NCI-H446 treated with DMSO at 0.1 percent for 48 hours (cell line): ENCODE data around the gene NOM1.
"Not testable (repeated sequence)": the region's sequence is repeated elsewhere in the genome, so short reads cannot be mapped to it uniquely, and the experiment has no call there.

Experiments
- DNase-seq: peaks from one replicate; lab custom pipeline; 2025; lab: John Stamatoyannopoulos, UW

NOM1 gene

GRCh38 chr7:156941393-156942182 is 7.9 kb upstream of the NOM1 start:
- DNase-seq = no peak

- no peak for DNase-seq
Measured at GRCh38 chr7:156942708-156943090, 6.8 kb upstream of the NOM1 start.

- DNase-seq = no peak
Measured at GRCh38 chr7:156943091-156944041, 6.1 kb upstream of the NOM1 start.

GRCh38 chr7:156944876-156945275 is 4.6 kb upstream of the NOM1 start:
- DNase-seq = no peak

GRCh38 chr7:156947120-156947843 is 2.2 kb upstream of the NOM1 start:
- DNase-seq = no peak

GRCh38 chr7:156948361-156948760 is 1.2 kb upstream of the NOM1 start:
- no peak for DNase-seq

- no peak for DNase-seq
Measured at GRCh38 chr7:156950381-156950858, 908 bp downstream of the NOM1 start.

GRCh38 chr7:156953215-156953614 is 3.7 kb downstream of the NOM1 start:
- DNase-seq = not testable (repeated sequence)

GRCh38 chr7:156954941-156955340 is 5.4 kb downstream of the NOM1 start:
- no peak for DNase-seq

GRCh38 chr7:156956727-156957126 is 7.2 kb downstream of the NOM1 start:
- DNase-seq = no peak

GRCh38 chr7:156962145-156962544 is 12.6 kb downstream of the NOM1 start:
- DNase-seq = no peak

GRCh38 chr7:156962897-156963296 is 13.4 kb downstream of the NOM1 start:
- no peak for DNase-seq

- DNase-seq = no peak
Measured at GRCh38 chr7:156963472-156963871, 14.0 kb downstream of the NOM1 start.

- no peak for DNase-seq
Measured at GRCh38 chr7:156964971-156965370, 15.5 kb downstream of the NOM1 start.

- DNase-seq = no peak
Measured at GRCh38 chr7:156966387-156966786, 16.9 kb downstream of the NOM1 start.

GRCh38 chr7:156968183-156968582 is 18.7 kb downstream of the NOM1 start:
- no peak for DNase-seq

- no peak for DNase-seq
Measured at GRCh38 chr7:156969972-156970420, 20.5 kb downstream of the NOM1 start.

- DNase-seq = no peak
Measured at GRCh38 chr7:156975620-156976019, 26.1 kb downstream of the NOM1 start.

GRCh38 chr7:156979007-156979606 is 29.6 kb downstream of the NOM1 start:
- DNase-seq = no peak

- DNase-seq = no peak
Measured at GRCh38 chr7:156979711-156980110, 30.2 kb downstream of the NOM1 start.

GRCh38 chr7:156984174-156984891 is 34.8 kb downstream of the NOM1 start:
- no peak for DNase-seq
